ENCODE data around the gene ARPC5.
A peak's percentile ranks its signal among the peaks of the same experiment; 100 is the strongest.

The ARPC5 gene

GRCh38 chr1:183585038-183585437 is 50.5 kb downstream of the ARPC5 start:
- H3K4me3 ChIP-seq (ENCODE audit: low read length in 2 of 2) = no peak overlapping the region
- H3K14ac ChIP-seq (ENCODE audit: low read length) = no peak overlapping the region
- H3K18ac ChIP-seq (ENCODE audit: low read length) = no peak overlapping the region
- H3K4me2 ChIP-seq (ENCODE audit: insufficient read depth, low read length, poor library complexity, severe bottlenecking) = no peak overlapping the region
- peaks cover 0 to 4% of the 10 kb centered on the region in 2 donors for H3K4me1 ChIP-seq (ENCODE audit: control insufficient read depth in 2 of 2, insufficient read depth in 1 of 2, low read depth in 1 of 2, low read length in 2 of 2)
- H3K23ac ChIP-seq (ENCODE audit: low read depth, low read length, poor library complexity) = no peak overlapping the region
- H2BK12ac ChIP-seq (ENCODE audit: low read length) = no peak overlapping the region
- no peak overlapping the region for H3K9ac ChIP-seq (ENCODE audit: low read depth, low read length, poor library complexity)
- H3K27ac ChIP-seq (replicated peaks; ENCODE audit: low read length) = no peak overlapping the region
- no peak overlapping the region for H2BK5ac ChIP-seq (ENCODE audit: low read length)
- H3K9me3 ChIP-seq (replicated peaks in 1 of 2; ENCODE audit: control insufficient read depth in 2 of 2, insufficient read depth in 1 of 2, low read depth in 1 of 2, low read length in 2 of 2) = peaks cover 0 to 2% of the 10 kb centered on the region in 2 donors
- H2AFZ ChIP-seq (ENCODE audit: low read length) = no peak overlapping the region
- H2BK120ac ChIP-seq (ENCODE audit: low read depth, low read length) = no peak overlapping the region
- H3K36me3 ChIP-seq (replicated peaks in 1 of 2; ENCODE audit: control insufficient read depth in 2 of 2, insufficient read depth in 2 of 2, low read length in 2 of 2) = no peaks in the 10 kb centered on the region
- no peak for DNase-seq (ENCODE audit: low spot score)
- H2BK15ac ChIP-seq (ENCODE audit: low read length) = no peak overlapping the region
- peaks cover 0 to 3% (median 0%) of the 10 kb centered on the region in 3 experiments for H3K27me3 ChIP-seq (ENCODE audit: control insufficient read depth in 3 of 3, insufficient read depth in 3 of 3, low read depth in 1 of 3, low read length in 3 of 3)
- no peak overlapping the region for H3K4ac ChIP-seq (ENCODE audit: low read length)
- WGBS, 2 donors (ENCODE audit: extremely low coverage in 2 of 2, insufficient read length in 2 of 2, insufficient replicate concordance in 1 of 2) = no CpG with 5 or more reads among the region's 6 CpGs
- H3K79me1 ChIP-seq (ENCODE audit: low read depth, low read length) = no peaks in the 10 kb centered on the region
- H4K8ac ChIP-seq (ENCODE audit: low read depth, low read length) = no peak overlapping the region
- H2AK5ac ChIP-seq (ENCODE audit: low read depth, low read length) = no peak overlapping the region
- no peak overlapping the region for H4K91ac ChIP-seq (ENCODE audit: low read depth, low read length, poor library complexity)

- DNase-seq (ENCODE audit: low spot score) = no peak
- no CpG with 5 or more reads among the region's 5 CpGs for WGBS, 2 donors (ENCODE audit: extremely low coverage in 2 of 2, insufficient read length in 2 of 2, insufficient replicate concordance in 1 of 2)
Measured at GRCh38 chr1:183584147-183584546, 51.4 kb downstream of the ARPC5 start.

GRCh38 chr1:183583466-183583865 is 52.1 kb downstream of the ARPC5 start:
- no CpG with 5 or more reads among the region's 6 CpGs for WGBS, 2 donors (ENCODE audit: extremely low coverage in 2 of 2, insufficient read length in 2 of 2, insufficient replicate concordance in 1 of 2)
- Histone ChIP-seq H3K79me1 (ENCODE audit: low read depth, low read length) (no peaks in the 10 kb centered on the region), H3K27me3 (ENCODE audit: control insufficient read depth in 3 of 3, insufficient read depth in 3 of 3, low read depth in 1 of 3, low read length in 3 of 3) (peaks cover 0 to 3% (median 0%) of the 10 kb centered on the region in 3 experiments), H4K91ac (ENCODE audit: low read depth, low read length, poor library complexity) (no peak overlapping the region), H3K4me1 (ENCODE audit: control insufficient read depth in 2 of 2, insufficient read depth in 1 of 2, low read depth in 1 of 2, low read length in 2 of 2) (no peaks in the 10 kb centered on the region), H3K23ac (ENCODE audit: low read depth, low read length, poor library complexity) (no peak overlapping the region), H2BK120ac (ENCODE audit: low read depth, low read length) (no peak overlapping the region), H2BK5ac (ENCODE audit: low read length) (no peak overlapping the region), H3K36me3 (replicated peaks in 1 of 2; ENCODE audit: control insufficient read depth in 2 of 2, insufficient read depth in 2 of 2, low read length in 2 of 2) (no peaks in the 10 kb centered on the region), H3K4me3 (ENCODE audit: low read length in 2 of 2) (no peak overlapping the region), H3K14ac (ENCODE audit: low read length) (no peak overlapping the region), H3K27ac (replicated peaks; ENCODE audit: low read length) (no peak overlapping the region), H3K4ac (ENCODE audit: low read length) (no peak overlapping the region), H4K8ac (ENCODE audit: low read depth, low read length) (no peak overlapping the region), H3K18ac (ENCODE audit: low read length) (no peak overlapping the region), H2BK12ac (ENCODE audit: low read length) (no peak overlapping the region), H3K9ac (ENCODE audit: low read depth, low read length, poor library complexity) (no peak overlapping the region), H2AK5ac (ENCODE audit: low read depth, low read length) (no peak overlapping the region), H2AFZ (ENCODE audit: low read length) (no peak overlapping the region), H3K4me2 (ENCODE audit: insufficient read depth, low read length, poor library complexity, severe bottlenecking) (no peak overlapping the region), H2BK15ac (ENCODE audit: low read length) (no peak overlapping the region), H3K9me3 (replicated peaks in 1 of 2; ENCODE audit: control insufficient read depth in 2 of 2, insufficient read depth in 1 of 2, low read depth in 1 of 2, low read length in 2 of 2) (no peaks in the 10 kb centered on the region)
- DNase-seq (ENCODE audit: low spot score) = no peak

More at GRCh38 chr1:183584147-183584546, 51.4 kb downstream of the ARPC5 start:
- Histone ChIP-seq H3K4me1 (ENCODE audit: control insufficient read depth in 2 of 2, insufficient read depth in 1 of 2, low read depth in 1 of 2, low read length in 2 of 2) (peaks cover 0 to 4% of the 10 kb centered on the region in 2 donors), H3K9me3 (replicated peaks in 1 of 2; ENCODE audit: control insufficient read depth in 2 of 2, insufficient read depth in 1 of 2, low read depth in 1 of 2, low read length in 2 of 2) (peaks cover 0 to 2% of the 10 kb centered on the region in 2 donors), H2AK5ac (ENCODE audit: low read depth, low read length) (no peak overlapping the region), H3K18ac (ENCODE audit: low read length) (no peak overlapping the region), H4K91ac (ENCODE audit: low read depth, low read length, poor library complexity) (no peak overlapping the region), H3K14ac (ENCODE audit: low read length) (no peak overlapping the region), H3K23ac (ENCODE audit: low read depth, low read length, poor library complexity) (no peak overlapping the region), H2BK12ac (ENCODE audit: low read length) (no peak overlapping the region), H3K4me2 (ENCODE audit: insufficient read depth, low read length, poor library complexity, severe bottlenecking) (no peak overlapping the region), H3K4me3 (ENCODE audit: low read length in 2 of 2) (no peak overlapping the region), H3K27me3 (ENCODE audit: control insufficient read depth in 3 of 3, insufficient read depth in 3 of 3, low read depth in 1 of 3, low read length in 3 of 3) (peaks cover 0 to 3% (median 0%) of the 10 kb centered on the region in 3 experiments), H3K27ac (replicated peaks; ENCODE audit: low read length) (no peak overlapping the region), H2BK5ac (ENCODE audit: low read length) (no peak overlapping the region), H3K36me3 (replicated peaks in 1 of 2; ENCODE audit: control insufficient read depth in 2 of 2, insufficient read depth in 2 of 2, low read length in 2 of 2) (no peaks in the 10 kb centered on the region), H2AFZ (ENCODE audit: low read length) (no peak overlapping the region), H3K79me1 (ENCODE audit: low read depth, low read length) (no peaks in the 10 kb centered on the region), H4K8ac (ENCODE audit: low read depth, low read length) (no peak overlapping the region), H3K9ac (ENCODE audit: low read depth, low read length, poor library complexity) (no peak overlapping the region), H2BK15ac (ENCODE audit: low read length) (no peak overlapping the region), H3K4ac (ENCODE audit: low read length) (no peak overlapping the region), H2BK120ac (ENCODE audit: low read depth, low read length) (no peak overlapping the region)

- H2BK120ac ChIP-seq (ENCODE audit: low read depth, low read length) = no peak overlapping the region
- WGBS, 2 donors (ENCODE audit: extremely low coverage in 2 of 2, insufficient read length in 2 of 2, insufficient replicate concordance in 1 of 2) = no CpG with 5 or more reads among the region's 12 CpGs
- no peaks in the 10 kb centered on the region for H3K9me3 ChIP-seq (replicated peaks in 1 of 2; ENCODE audit: control insufficient read depth in 2 of 2, insufficient read depth in 1 of 2, low read depth in 1 of 2, low read length in 2 of 2)
- H3K4ac ChIP-seq (ENCODE audit: low read length) = no peak overlapping the region
- no peak for DNase-seq (ENCODE audit: low spot score)
- no peak overlapping the region for H3K23ac ChIP-seq (ENCODE audit: low read depth, low read length, poor library complexity)
- H3K27me3 ChIP-seq (ENCODE audit: control insufficient read depth in 3 of 3, insufficient read depth in 3 of 3, low read depth in 1 of 3, low read length in 3 of 3) = peaks cover 0 to 3% (median 0%) of the 10 kb centered on the region in 3 experiments
- H4K91ac ChIP-seq (ENCODE audit: low read depth, low read length, poor library complexity) = no peak overlapping the region
- peak overlapping the region; percentile 22 for H2AFZ ChIP-seq (ENCODE audit: low read length)
- no peaks in the 10 kb centered on the region for H3K4me1 ChIP-seq (ENCODE audit: control insufficient read depth in 2 of 2, insufficient read depth in 1 of 2, low read depth in 1 of 2, low read length in 2 of 2)
- H3K18ac ChIP-seq (ENCODE audit: low read length) = peak overlapping the region; percentile 4
- H3K27ac ChIP-seq (replicated peaks; ENCODE audit: low read length) = no peak overlapping the region
- no peak overlapping the region for H3K4me3 ChIP-seq (ENCODE audit: low read length in 2 of 2)
- no peaks in the 10 kb centered on the region for H3K36me3 ChIP-seq (replicated peaks in 1 of 2; ENCODE audit: control insufficient read depth in 2 of 2, insufficient read depth in 2 of 2, low read length in 2 of 2)
- no peak overlapping the region for H3K14ac ChIP-seq (ENCODE audit: low read length)
- no peak overlapping the region for H2BK12ac ChIP-seq (ENCODE audit: low read length)
- H4K8ac ChIP-seq (ENCODE audit: low read depth, low read length) = no peak overlapping the region
- H2BK5ac ChIP-seq (ENCODE audit: low read length) = no peak overlapping the region
- no peak overlapping the region for H2AK5ac ChIP-seq (ENCODE audit: low read depth, low read length)
- H3K9ac ChIP-seq (ENCODE audit: low read depth, low read length, poor library complexity) = no peak overlapping the region
- no peak overlapping the region for H3K4me2 ChIP-seq (ENCODE audit: insufficient read depth, low read length, poor library complexity, severe bottlenecking)
- no peak overlapping the region for H2BK15ac ChIP-seq (ENCODE audit: low read length)
- H3K79me1 ChIP-seq (ENCODE audit: low read depth, low read length) = no peaks in the 10 kb centered on the region
Measured at GRCh38 chr1:183582021-183582713, 53.4 kb downstream of the ARPC5 start.
